ENCODE results near the gene IFT122. TPM values are rescaled to one million over a fixed set of nuclear protein-coding genes. Genes with fewer than 3 reads are reported as not detected.

The IFT122 gene
- total RNA-seq, 1 donor from 2014 or later, result 28.6 TPM

- DNase-seq (ENCODE audit: low spot score), result no peak
Observed at GRCh38 chr3:129519449-129519848, 79.4 kb downstream of the IFT122 start.

- no peak for DNase-seq (ENCODE audit: low spot score)
Observed at GRCh38 chr3:129519896-129520715, 80.1 kb downstream of the IFT122 start.

- DNase-seq (ENCODE audit: low spot score), result no peak
Observed at GRCh38 chr3:129520960-129521359, 80.9 kb downstream of the IFT122 start.

- DNase-seq (ENCODE audit: low spot score), result no peak
Observed at GRCh38 chr3:129521611-129522010, 81.6 kb downstream of the IFT122 start.

- DNase-seq (ENCODE audit: low spot score), result no peak
Observed at GRCh38 chr3:129522953-129523352, 82.9 kb downstream of the IFT122 start.

GRCh38 chr3:129524081-129524480 is 84.1 kb downstream of the IFT122 start:
- no peak for DNase-seq (ENCODE audit: low spot score)

GRCh38 chr3:129525341-129525968 is 85.4 kb downstream of the IFT122 start:
- DNase-seq (ENCODE audit: low spot score), result no peak

GRCh38 chr3:129526121-129526900 is 86.3 kb downstream of the IFT122 start:
- no peak for DNase-seq (ENCODE audit: low spot score)

GRCh38 chr3:129527262-129527661 is 87.2 kb downstream of the IFT122 start:
- no peak for DNase-seq (ENCODE audit: low spot score)

GRCh38 chr3:129528589-129529100 is 88.6 kb downstream of the IFT122 start, which contains the start of gene RHO:
RHO (plus strand) TSS chr3:129528639; CDS start chr3:129528734, 95 bp downstream.
- DNase-seq (ENCODE audit: low spot score), result no peak

- DNase-seq (ENCODE audit: low spot score), result no peak
Observed at GRCh38 chr3:129529436-129530210, 89.6 kb downstream of the IFT122 start.

- DNase-seq (ENCODE audit: low spot score), result no peak
Observed at GRCh38 chr3:129530251-129530791, 90.3 kb downstream of the IFT122 start.

- no peak for DNase-seq (ENCODE audit: low spot score)
Observed at GRCh38 chr3:129530821-129531220, 90.8 kb downstream of the IFT122 start.

GRCh38 chr3:129531699-129532098 is 91.7 kb downstream of the IFT122 start:
- DNase-seq (ENCODE audit: low spot score), result no peak

GRCh38 chr3:129532261-129532660 is 92.2 kb downstream of the IFT122 start:
- DNase-seq (ENCODE audit: low spot score), result no peak

- DNase-seq (ENCODE audit: low spot score), result no peak
Observed at GRCh38 chr3:129533406-129533805, 93.4 kb downstream of the IFT122 start.

- no peak for DNase-seq (ENCODE audit: low spot score)
Observed at GRCh38 chr3:129534428-129535027, 94.5 kb downstream of the IFT122 start.

- no peak for DNase-seq (ENCODE audit: low spot score)
Observed at GRCh38 chr3:129535075-129535474, 95.1 kb downstream of the IFT122 start.

- DNase-seq (ENCODE audit: low spot score), result no peak
Observed at GRCh38 chr3:129536374-129536667, 96.3 kb downstream of the IFT122 start.

GRCh38 chr3:129536804-129537203 is 96.8 kb downstream of the IFT122 start:
- no peak for DNase-seq (ENCODE audit: low spot score)

GRCh38 chr3:129539206-129539605 is 99.2 kb downstream of the IFT122 start:
- no peak for DNase-seq (ENCODE audit: low spot score)

Measured in mucosa of gallbladder (tissue), 1 donor.